Lung microvascular endothelial cell (primary cell): ENCODE results near the gene CKB. TPM values are rescaled to one million over a fixed set of nuclear protein-coding genes. Genes with fewer than 3 reads are reported as not detected.
"Not testable (repeated sequence)": the region's sequence is repeated elsewhere in the genome, so short reads cannot be mapped to it uniquely, and the experiment has no call there.

ENCODE experiments used
- DNase-seq, 2 donors: peaks; one replicate each; pipeline versions ENCODE4 v3.0.0 to v3.0.0-alpha.2; 2010; ENCODE audit warnings: low read depth in 2 of 2
- total RNA-seq: library from RNA; depleted of rRNA; stranded (reverse); fragments of >200 nt; gene quantifications from 2 replicates; pipeline ENCODE4 v1.2.1, GENCODE V29; 2014

Gene CKB
- total RNA-seq, 1 donor from 2014 or later, result 11.9 TPM

DNA sequence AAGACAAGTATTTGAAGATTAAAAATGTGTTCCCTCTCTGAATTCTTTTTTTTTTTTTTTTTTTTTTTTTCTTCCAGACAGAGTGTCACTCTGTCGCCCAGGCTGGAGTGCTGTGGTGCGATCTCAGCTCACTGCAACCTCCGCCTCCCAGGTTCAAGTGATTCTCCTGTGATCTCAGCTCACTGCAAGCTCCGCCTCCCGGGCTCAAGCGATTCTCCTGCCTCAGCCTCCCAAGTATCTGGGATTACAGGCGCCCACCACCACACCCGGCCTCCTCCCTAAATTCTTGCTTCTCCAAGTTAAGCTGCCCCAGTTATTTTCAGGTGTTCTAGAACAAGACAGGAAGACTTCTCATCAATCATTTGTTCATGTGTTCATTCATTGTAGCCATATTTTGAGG, 10.4 kb downstream of the CKB start:
- DNase-seq, result not testable (repeated sequence)

DNA sequence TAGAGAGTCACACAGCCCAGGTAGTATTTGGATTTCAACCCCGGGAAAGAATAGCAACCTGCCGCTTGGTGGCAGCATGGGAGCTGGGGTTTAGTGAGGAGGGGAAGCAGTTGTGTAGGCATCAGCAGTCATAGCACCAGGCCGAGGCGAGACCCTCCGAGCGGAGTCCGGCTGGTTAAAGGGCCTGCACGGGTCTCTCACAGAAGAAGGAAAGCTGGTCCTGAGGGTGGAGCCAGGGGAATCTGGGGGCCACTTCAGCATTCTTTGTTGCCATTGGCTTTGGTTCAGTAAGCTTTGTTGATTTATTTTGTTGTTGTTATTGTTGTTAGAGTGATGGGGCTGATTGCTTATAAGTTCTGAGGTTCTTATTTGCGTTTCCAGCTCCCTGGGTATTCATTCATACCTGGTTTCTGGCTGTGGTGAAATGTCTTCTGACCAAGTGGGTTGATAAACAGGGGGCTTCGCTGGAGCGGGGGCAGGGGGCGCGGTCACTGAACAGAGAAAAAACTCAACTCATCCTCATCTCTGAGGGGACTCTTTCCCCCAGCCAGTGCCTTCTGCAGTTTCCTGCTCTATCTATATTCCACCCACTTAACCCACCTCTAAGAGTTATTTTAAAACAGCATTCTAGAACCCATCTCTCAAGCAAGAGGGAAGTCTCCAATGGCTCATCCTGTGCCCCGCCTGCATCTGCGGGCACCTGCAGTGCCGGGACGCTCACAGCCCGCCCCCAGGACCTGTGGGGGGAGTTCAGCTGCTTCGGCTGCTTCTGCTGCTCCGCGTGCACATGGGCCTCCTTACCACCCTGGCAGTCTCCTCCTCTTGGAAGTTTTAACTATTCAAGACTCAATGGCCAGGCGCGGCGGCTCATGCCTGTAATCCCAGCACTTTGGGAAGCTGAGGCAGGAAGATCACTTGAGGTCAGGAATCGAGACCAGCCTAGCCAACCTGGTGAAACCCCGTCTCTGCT, 11.6 kb downstream of the CKB start:
- no peak for DNase-seq

DNA sequence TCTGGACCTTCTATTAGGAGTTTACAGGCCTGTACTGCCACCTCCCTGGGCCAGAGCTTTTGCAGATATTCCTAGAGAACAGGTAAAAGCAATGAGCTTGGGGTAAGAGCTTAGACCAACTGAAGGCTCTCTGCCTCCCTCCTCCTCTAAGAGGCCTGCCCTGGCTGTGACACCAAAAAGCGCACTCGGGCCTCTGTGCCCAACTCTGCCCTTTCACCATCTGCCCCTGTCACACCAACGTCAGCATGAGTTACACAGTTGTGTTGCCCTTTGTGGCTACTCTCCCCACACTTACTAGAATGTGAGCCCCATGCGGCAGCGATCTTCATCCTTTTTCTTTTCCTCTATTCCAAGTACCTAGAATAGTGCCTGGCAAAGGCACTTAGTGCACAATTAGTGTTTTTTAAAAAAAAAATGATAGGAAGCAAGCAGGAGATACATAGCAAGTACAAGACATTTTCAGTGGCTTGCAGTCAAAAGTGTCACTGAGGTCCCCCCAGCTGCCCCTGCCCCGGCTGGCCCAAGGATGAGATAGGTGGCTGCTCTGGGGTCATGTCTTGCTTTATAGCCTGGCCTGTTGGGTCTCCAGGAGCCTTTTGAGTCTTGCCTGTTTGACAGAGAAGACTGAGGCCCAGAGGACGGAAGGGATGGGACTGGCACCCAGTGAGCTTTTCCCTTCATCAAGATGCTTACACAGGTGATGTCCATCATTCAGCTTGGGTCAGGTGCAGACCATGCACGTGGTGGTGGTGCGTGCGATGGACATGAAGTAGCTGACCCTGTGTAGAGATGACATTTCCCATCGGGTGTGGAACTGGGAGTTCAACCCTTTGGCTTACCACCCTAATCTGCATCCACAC, 12.5 kb downstream of the CKB start:
- no peak for DNase-seq

DNA sequence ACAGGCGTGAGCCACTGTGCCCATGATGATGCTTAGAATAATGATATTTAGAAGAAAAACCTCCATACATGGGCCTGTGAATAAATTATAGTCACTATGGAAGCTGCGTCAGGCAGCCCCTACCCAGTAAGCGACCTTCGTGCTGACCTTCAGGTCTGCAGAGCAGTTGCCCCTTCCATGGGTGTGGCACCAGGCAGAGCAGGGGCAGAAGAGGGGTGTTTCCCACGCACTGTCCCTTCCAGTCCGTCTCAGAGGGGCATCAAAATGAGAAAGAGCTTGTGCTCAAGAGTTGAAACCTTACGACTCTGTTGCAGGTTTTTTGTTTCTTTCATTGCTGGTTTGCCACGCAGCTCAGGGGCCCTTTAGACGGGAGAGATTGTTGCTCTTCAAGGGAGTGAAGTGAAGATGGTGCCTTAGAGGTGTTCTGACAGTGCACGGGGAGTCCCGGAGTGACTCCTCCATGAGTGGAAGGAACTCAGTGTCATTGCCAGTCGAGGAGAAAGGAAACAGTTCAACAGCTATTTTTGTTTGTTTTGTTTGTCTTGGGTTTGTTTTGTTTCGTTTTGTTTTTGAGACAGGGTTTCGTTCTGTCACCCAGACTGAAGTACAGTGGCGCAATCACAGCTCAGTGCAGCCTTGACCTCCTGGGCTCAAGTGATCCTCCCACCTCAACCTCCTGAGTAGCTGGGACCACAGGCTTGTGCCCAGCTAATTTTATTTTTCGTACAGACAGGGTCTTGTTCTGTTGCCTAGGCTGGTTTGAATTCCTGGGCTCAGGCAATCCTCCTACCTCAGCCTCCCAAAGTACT, 13.9 kb downstream of the CKB start:
- no peak for DNase-seq

DNA sequence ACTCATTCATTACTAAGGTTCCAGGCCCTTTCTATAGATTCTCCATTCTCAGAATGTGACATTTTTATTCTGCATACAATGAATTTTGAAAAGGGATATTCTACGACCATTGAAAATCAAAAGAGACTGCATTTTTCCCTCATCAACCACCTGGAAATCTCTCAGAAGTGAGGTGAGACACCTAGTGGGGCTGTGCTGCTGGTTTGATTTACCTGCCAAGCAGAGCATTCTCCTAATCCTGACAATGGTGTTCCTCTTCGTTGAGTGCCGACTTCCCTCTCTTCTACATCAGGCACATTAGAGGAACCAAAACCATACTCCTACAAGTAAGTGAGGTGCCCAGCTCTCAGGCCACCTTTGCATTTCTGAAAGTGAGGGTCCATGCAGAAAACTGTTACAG, 14.9 kb downstream of the CKB start:
- no peak for DNase-seq

DNA sequence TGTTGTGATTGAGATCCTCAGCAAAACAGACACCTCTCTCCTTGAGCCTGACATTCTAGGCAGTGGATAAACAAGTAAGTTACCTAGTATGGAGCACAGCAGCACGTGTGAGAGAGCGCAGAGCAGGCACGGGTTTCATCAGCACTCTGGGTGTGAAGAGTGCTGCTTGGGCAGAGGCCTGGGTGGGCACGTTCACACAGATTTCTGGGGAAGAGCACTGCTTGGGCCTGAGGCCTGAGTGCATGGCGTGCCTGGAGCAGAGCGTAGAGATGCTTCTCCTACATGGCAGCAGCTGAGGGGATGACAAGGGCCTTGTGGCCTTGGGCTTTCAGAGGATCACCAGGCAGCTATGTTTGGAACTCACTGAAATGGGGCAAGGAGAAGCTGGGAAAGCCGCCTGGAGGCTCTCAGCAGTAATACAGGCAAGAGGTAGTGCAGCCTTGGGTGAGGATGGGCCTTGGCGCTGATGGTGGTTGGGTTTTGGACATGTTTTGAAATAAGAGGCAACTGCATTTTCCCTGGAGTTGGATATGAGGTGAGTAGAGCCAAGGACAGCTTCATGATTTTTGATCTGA, 17.6 kb downstream of the CKB start:
- no peak for DNase-seq

DNA sequence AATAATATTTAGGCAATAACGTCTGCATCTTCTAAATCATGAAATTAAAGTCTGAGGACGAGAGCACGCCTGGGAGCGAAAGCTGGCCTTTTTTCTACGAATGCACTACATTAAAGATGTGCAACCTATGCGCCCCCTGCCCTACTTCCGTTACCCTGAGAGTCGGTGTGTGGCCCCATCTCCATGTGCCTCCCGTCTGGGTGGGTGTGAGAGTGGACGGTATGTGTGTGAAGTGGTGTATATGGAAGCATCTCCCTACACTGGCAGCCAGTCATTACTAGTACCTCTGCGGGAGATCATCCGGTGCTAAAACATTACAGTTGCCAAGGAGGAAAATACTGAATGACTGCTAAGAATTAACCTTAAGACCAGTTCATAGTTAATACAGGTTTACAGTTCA, 19.3 kb downstream of the CKB start:
- no peak for DNase-seq

DNA sequence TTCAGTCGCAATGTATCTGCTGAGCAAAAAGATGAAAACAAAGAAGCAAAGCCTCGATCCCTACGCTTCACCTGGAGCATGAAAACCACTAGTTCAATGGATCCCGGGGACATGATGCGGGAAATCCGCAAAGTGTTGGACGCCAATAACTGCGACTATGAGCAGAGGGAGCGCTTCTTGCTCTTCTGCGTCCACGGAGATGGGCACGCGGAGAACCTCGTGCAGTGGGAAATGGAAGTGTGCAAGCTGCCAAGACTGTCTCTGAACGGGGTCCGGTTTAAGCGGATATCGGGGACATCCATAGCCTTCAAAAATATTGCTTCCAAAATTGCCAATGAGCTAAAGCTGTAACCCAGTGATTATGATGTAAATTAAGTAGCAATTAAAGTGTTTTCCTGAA, 19.8 kb downstream of the CKB start:
- no peak for DNase-seq

DNA sequence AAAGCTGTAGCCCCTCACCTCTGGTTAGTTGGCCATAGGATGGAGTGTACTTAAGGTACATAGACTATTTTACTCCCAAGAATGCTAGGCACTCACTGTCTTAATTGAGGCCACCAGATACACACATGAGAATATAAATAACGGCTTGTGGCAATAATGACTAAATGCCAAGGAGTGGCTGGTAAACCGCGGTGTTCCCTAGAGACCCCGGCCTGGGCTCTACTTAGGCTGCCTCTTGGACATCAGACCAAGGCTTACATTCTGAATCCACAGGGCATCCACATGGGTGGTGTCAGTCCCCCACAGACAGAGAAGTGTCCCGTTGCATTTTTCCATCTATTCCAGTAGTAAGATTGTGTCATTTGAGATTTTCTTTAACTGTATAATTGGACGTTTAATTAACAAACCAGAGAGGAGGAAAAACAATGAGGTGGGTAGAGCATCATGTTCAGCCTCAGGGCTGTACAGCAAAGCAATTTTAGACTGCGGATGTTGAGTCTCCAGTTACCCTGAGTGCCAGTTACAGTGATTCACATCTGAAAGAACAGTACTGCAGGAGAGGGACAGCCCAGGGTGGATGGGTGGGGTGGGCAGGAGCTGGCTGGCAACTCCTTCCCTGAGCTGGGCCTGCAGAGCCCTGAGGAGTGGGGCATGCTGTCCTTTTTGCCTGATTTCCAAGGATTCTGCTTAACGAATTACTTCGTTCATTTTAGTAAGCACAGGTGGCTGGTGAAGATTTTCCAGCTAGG, 20.5 kb downstream of the CKB start:
- DNase-seq, result no peak

DNA sequence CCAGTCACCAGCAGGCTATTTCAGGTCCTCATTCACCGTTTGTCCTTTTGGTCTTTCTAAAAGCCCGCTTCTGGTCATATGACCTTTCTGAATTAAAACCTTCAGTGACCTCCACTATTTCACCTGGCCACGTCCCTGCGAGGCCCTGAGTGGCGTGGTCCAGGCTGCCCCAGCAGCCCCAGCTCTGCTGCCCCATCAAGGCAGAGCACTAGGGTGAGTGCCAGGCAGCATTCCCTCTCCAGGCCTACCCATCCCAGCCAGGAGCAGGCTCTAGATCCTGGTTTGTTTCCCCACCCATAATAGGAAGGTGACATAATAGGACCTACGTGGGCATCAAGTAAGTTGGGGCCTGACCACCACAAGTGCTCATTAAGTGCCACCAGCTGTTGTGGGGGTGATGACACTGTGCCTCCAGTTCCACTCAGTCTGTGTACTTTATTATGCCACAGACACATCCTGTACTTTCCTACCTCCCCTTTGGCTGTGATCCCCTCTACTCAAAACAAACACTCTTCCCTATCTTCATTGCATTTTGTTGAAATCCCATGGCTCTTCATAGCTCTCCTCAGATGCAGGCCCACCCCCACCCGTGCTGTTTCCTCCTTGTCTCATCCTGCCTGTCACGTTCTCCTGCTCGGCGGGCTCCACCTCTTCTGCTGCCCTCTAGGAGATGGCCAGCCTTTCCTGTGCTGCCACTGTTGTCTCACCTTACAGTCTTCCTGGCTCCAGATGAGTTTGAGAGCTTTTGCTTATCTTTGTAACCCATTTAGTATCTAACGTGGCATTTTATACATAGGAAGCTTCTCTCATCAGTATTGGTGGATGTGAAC, 21.4 kb downstream of the CKB start:
- DNase-seq, result no peak

DNA sequence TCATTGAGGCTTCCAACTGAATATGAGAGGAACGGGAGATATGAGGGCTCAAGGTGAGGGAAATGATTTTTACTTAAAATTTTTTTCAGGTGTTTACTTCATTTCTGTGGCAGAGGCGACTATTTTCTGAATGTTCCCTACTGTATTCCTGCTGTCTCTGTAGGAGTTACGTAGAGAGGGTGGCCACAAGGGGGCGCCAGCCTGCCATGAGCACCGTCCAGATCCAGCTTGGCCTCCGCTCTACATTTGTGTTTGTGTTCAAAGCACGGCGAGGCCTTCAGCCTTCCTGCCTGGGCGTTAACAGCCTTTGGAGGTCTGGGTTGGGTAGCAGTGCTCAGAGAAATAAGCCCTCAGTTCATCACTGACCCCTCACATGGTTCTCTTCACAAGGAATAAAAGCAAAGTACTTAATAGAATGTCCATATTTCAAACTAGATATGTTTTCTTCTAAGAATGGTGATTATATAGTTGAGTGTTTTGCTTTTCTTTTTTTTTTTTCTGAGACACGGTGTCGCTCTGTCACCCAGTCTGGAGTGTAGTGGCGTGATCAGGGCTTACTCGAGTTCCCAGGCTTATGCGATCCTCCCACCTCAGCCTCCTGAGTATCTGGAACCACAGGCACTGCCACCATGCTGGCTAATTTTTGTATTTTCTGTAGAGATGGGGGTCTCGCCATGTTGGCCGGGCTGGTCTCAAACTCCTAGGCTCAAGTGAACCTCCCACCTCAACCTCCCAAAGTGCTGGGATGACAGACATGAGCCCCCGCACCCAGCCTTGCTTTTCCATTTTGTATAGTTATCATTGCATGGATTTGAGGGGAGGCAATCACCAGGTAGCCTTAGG, 22.3 kb downstream of the CKB start:
- DNase-seq, result peak; percentile 87 to 93

DNA sequence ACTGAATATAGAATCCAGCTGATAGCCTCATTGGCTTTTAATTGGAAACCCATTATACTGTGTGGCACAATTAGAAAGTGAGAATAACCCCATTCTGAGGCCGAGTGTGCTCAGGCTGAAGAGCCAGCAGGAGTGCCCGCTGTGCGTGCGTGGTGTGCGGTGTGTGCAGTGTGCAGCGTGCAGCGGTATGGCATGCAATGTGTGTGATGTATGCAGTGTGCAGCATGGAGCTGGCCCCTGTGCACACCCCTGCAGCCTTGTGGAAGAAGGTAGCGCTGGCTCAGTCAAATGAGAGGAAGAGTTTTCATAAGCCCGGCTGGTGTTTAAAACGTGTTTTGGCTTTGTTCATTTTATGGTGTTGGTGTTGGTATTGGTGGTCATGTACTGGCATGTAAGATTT, 22.9 kb downstream of the CKB start:
- DNase-seq, result no peak

DNA sequence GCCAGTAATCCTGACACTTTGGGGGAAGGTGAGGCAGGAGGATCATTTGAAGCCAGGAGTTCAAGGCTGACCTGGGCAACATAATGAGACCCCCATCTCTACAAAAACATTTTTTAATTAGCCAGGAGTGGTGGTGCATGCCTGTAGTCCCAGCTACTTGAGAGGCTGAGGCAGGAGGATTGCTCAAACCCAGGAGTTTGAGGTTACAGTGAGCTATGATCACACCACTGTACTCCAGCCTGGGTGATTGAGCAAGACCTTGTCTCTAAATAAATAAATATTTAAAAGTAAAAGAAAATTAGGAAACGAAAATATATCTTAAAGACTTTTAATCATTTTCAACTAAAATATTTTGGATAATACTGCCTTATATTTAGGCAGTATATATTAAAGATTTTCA, 25.9 kb downstream of the CKB start:
- DNase-seq, result no peak

DNA sequence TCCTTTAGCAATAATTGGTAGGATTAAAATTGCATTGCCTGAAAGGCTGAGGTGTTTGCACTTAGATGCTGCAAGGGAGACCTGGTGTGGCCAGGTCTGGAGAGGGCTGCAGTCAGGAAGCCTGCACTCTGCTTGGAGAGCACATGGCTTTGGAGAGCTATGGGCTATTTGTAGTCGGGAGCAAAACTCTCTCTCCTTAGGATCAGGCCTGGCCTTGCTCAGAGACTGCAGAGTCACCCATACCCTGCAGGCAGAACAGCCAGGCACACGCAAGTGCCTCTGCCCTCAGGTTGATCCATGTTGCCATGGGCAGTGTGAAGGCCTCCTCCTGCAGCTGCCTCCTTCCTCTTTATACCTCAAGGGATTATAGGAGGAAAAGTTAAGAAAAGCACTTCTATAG, 26.8 kb downstream of the CKB start:
- no peak for DNase-seq

DNA sequence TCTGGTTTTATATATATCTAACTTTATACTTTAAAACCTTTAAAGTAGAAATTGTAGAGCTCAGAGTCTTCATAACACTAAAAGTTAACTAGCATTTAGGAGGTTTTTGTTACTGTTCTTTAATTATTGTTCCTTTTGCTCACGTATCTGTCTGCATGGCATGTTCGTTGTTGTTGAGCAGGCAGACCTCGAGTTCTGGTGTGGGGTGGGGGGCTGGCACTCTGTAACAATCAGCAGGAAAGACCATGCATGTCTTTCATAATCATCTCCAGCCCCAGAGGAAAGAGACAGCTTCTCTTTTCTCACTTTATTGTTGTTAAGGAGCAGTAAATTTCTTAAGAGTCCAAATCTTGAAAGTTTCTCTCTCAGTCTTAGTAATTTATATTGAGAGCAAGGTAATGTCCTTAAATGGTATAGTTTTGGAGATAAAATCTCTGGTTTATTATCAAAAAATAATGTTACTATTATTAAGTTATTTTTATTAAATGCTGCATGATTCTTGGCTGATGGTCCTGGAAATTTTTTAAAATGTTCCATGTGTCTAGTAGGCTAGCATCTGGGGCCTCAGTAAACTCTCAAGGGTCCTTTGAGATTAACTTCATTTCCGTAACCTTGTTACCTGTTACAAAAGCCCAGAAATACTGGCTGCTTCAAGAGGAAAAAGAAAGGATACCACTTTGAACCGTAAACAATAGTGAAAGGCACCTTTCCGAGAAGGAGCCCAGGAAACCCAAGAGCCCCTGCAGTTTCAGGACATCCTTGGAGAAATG, 30.3 kb downstream of the CKB start:
- no peak for DNase-seq

DNA sequence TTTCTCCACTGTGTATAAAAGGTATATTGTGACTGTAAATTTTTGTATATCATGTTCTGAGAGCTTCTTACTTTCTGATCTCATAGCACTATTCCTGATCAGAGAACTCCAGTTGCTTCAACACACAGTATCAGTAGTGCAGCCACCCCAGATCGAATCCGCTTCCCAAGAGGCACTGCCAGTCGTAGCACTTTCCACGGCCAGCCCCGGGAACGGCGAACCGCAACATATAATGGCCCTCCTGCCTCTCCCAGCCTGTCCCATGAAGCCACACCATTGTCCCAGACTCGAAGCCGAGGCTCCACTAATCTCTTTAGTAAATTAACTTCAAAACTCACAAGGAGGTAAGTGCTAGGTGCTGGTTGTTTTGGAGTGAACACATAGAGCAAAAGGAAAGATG, 30.9 kb downstream of the CKB start:
- no peak for DNase-seq

DNA sequence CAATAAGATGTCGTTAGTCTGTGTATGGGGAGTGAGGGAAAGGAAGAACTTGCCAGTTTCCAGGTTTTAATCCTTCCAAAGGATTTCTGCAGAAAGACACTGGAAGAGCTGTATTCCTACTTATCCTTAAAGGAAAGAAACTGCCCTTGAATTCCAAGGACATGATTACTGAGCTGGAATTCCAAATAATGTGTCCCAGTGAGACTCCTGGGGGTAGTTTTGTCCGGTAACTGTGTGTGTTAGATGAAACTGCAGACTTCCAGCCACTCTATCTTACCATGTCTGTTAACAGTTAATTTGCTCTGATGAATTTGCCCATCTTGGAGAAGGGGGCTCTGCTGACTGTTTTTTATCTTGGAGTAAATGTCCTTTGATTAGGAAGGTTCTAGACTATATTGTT, 33.0 kb downstream of the CKB start:
- no peak for DNase-seq

DNA sequence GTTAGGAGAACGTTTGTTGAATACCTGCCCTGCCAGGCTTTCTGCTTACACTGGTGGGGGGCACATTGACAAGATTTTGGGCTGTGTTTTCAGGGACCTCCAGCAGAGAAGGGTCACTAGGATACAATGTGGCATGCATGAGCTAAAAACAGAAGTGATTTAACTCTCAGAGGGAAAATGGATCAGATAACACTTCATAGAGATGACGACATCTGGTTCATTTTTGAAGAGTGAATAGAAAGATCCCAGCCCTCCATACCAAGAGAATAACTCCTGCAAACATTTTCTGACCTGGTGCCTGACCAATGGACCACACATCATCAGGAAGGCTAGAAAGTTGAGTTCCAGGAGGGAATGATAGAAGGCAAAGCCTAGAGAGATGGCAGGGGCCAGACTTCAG, 33.7 kb downstream of the CKB start:
- no peak for DNase-seq
